ENCODE results near the gene CCDC192.

Gene CCDC192

GRCh38 chr5:127884416-127884815, 181.2 kb downstream of the CCDC192 start:
- no peak overlapping the region for H3K4me3 ChIP-seq (ENCODE audit: low read depth, low read length)
- TF ChIP-seq MAX (IDR thresholded peaks at IDR 0.05; ENCODE audit: low read depth, low read length) (no peak), CTCF (IDR thresholded peaks at IDR 0.05; ENCODE audit: low read depth, low read length) (no peak), POLR2A (IDR thresholded peaks at IDR 0.05; ENCODE audit: extremely low read depth, insufficient read length) (no peak), MYC (IDR thresholded peaks at IDR 0.05; ENCODE audit: low read depth, low read length) (no peak)
- no peak for DNase-seq (ENCODE audit: low read depth)

- no peak for DNase-seq (ENCODE audit: low read depth)
- TF ChIP-seq MAX (IDR thresholded peaks at IDR 0.05; ENCODE audit: low read depth, low read length) = no peak
- TF ChIP-seq CTCF (IDR thresholded peaks at IDR 0.05; ENCODE audit: low read depth, low read length) = no peak
- no peak for TF ChIP-seq POLR2A (IDR thresholded peaks at IDR 0.05; ENCODE audit: extremely low read depth, insufficient read length)
- no peak for TF ChIP-seq MYC (IDR thresholded peaks at IDR 0.05; ENCODE audit: low read depth, low read length)
- no peak overlapping the region for H3K4me3 ChIP-seq (ENCODE audit: low read depth, low read length)
Measured at GRCh38 chr5:127885176-127885575, 182.0 kb downstream of the CCDC192 start.

GRCh38 chr5:127886081-127886480, 182.9 kb downstream of the CCDC192 start:
- TF ChIP-seq POLR2A (IDR thresholded peaks at IDR 0.05; ENCODE audit: extremely low read depth, insufficient read length) = no peak
- TF ChIP-seq MAX (IDR thresholded peaks at IDR 0.05; ENCODE audit: low read depth, low read length) = no peak
- no peak for TF ChIP-seq MYC (IDR thresholded peaks at IDR 0.05; ENCODE audit: low read depth, low read length)
- no peak for TF ChIP-seq CTCF (IDR thresholded peaks at IDR 0.05; ENCODE audit: low read depth, low read length)
- DNase-seq (ENCODE audit: low read depth) = no peak

GRCh38 chr5:127887282-127887681, 184.1 kb downstream of the CCDC192 start:
- no peak for TF ChIP-seq CTCF (IDR thresholded peaks at IDR 0.05; ENCODE audit: low read depth, low read length)
- TF ChIP-seq MYC (IDR thresholded peaks at IDR 0.05; ENCODE audit: low read depth, low read length) = no peak
- TF ChIP-seq POLR2A (IDR thresholded peaks at IDR 0.05; ENCODE audit: extremely low read depth, insufficient read length) = no peak
- no peak for TF ChIP-seq MAX (IDR thresholded peaks at IDR 0.05; ENCODE audit: low read depth, low read length)
- DNase-seq (ENCODE audit: low read depth) = no peak

More at GRCh38 chr5:127886081-127886480, 182.9 kb downstream of the CCDC192 start:
- H3K4me3 ChIP-seq (ENCODE audit: low read depth, low read length) = no peak overlapping the region

GRCh38 chr5:127891942-127892341, 188.8 kb downstream of the CCDC192 start:
- DNase-seq (ENCODE audit: low read depth) = no peak
- H3K4me3 ChIP-seq (ENCODE audit: low read depth, low read length) = no peak overlapping the region
- TF ChIP-seq MYC (IDR thresholded peaks at IDR 0.05; ENCODE audit: low read depth, low read length) (no peak), CTCF (IDR thresholded peaks at IDR 0.05; ENCODE audit: low read depth, low read length) (no peak), MAX (IDR thresholded peaks at IDR 0.05; ENCODE audit: low read depth, low read length) (no peak), POLR2A (IDR thresholded peaks at IDR 0.05; ENCODE audit: extremely low read depth, insufficient read length) (no peak)

More at GRCh38 chr5:127887282-127887681, 184.1 kb downstream of the CCDC192 start:
- H3K4me3 ChIP-seq (ENCODE audit: low read depth, low read length) = no peak overlapping the region
